HEK293 (cell line): ENCODE measurements around the gene WLS.

ENCODE experiments used
- AEBP2 ChIP-seq: fragments of 450-650 bp; formaldehyde crosslinking; IDR thresholded peaks from 2 replicates; pipeline ENCODE4 v1.5.1; 2016; ENCODE audit warnings: missing biosample characterization, missing genetic modification characterization, borderline replicate concordance
- BCL11A ChIP-seq: fragments of 450-650 bp; formaldehyde crosslinking; IDR thresholded peaks from 2 replicates; pipeline ENCODE4 v1.5.1; 2016; ENCODE audit warnings: low read depth, missing biosample characterization, missing genetic modification characterization
- GLIS1 ChIP-seq: fragments of 450-650 bp; formaldehyde crosslinking; IDR thresholded peaks from 2 replicates; pipeline ENCODE4 v1.5.1; 2016; ENCODE audit warnings: missing biosample characterization, missing genetic modification characterization
- KLF7 ChIP-seq: fragments of 450-650 bp; formaldehyde crosslinking; IDR thresholded peaks from 2 replicates; pipeline ENCODE4 v1.5.1; 2016; ENCODE audit warnings: missing biosample characterization, missing genetic modification characterization, borderline replicate concordance
- PRDM2 ChIP-seq: fragments of 450-650 bp; formaldehyde crosslinking; IDR thresholded peaks from 2 replicates; pipeline ENCODE4 v1.5.1; 2016; ENCODE audit warnings: missing biosample characterization, missing genetic modification characterization, borderline replicate concordance
- YY2 ChIP-seq: fragments of 450-650 bp; formaldehyde crosslinking; IDR thresholded peaks from 2 replicates; pipeline ENCODE4 v1.5.1; 2016; ENCODE audit warnings: missing biosample characterization, missing genetic modification characterization
- ZBTB26 ChIP-seq: fragments of 450-650 bp; formaldehyde crosslinking; optimal IDR thresholded peaks from 2 replicates; pipeline ENCODE3; 2016; ENCODE audit warnings: missing biosample characterization, mild to moderate bottlenecking, missing genetic modification characterization
- ZBTB8A ChIP-seq: fragments of 450-650 bp; formaldehyde crosslinking; IDR thresholded peaks from 2 replicates; pipeline ENCODE4 v1.5.1; 2016; ENCODE audit warnings: missing biosample characterization, missing genetic modification characterization
- ZEB2 ChIP-seq: fragments of 450-650 bp; formaldehyde crosslinking; IDR thresholded peaks from 2 replicates; pipeline ENCODE4 v1.5.1; 2016; ENCODE audit warnings: missing biosample characterization, missing genetic modification characterization
- ZNF140 ChIP-seq: fragments of 450-650 bp; formaldehyde crosslinking; IDR thresholded peaks from 2 replicates; pipeline ENCODE4 v1.5.1; 2016; ENCODE audit warnings: missing biosample characterization, missing genetic modification characterization
- ZNF146 ChIP-seq: fragments of 450-650 bp; formaldehyde crosslinking; IDR thresholded peaks from 2 replicates; pipeline ENCODE4 v1.5.1; 2016; ENCODE audit warnings: missing biosample characterization, missing genetic modification characterization
- ZNF16 ChIP-seq: fragments of 450-650 bp; formaldehyde crosslinking; IDR thresholded peaks from 2 replicates; pipeline ENCODE4 v1.5.1; 2016; ENCODE audit warnings: low read depth, missing biosample characterization, missing genetic modification characterization
- ZNF18 ChIP-seq: fragments of 450-650 bp; formaldehyde crosslinking; IDR thresholded peaks from 2 replicates; pipeline ENCODE4 v1.5.1; 2016; ENCODE audit warnings: missing biosample characterization, missing genetic modification characterization
- ZNF184 ChIP-seq: fragments of 450-650 bp; IDR thresholded peaks from 2 replicates; pipeline ENCODE4 v1.5.1; 2018; ENCODE audit warnings: missing biosample characterization, mild to moderate bottlenecking, missing genetic modification characterization
- ZNF350 ChIP-seq: fragments of 450-650 bp; formaldehyde crosslinking; IDR thresholded peaks from 2 replicates; pipeline ENCODE4 v1.5.0; 2017; ENCODE audit warnings: missing biosample characterization, mild to moderate bottlenecking, missing genetic modification characterization
- ZNF416 ChIP-seq: fragments of 450-650 bp; formaldehyde crosslinking; IDR thresholded peaks from 2 replicates; pipeline ENCODE4 v1.5.1; 2016; ENCODE audit warnings: missing biosample characterization, missing genetic modification characterization
- ZNF514 ChIP-seq: fragments of 450-650 bp; formaldehyde crosslinking; IDR thresholded peaks from 2 replicates; pipeline ENCODE4 v1.5.1; 2016; ENCODE audit warnings: missing biosample characterization, missing genetic modification characterization
- ZNF548 ChIP-seq: fragments of 450-650 bp; formaldehyde crosslinking; IDR thresholded peaks from 2 replicates; pipeline ENCODE4 v1.5.1; 2016; ENCODE audit warnings: missing biosample characterization, missing genetic modification characterization
- ZNF555 ChIP-seq: fragments of 450-650 bp; formaldehyde crosslinking; conservative IDR thresholded peaks from 2 replicates; pipeline ENCODE4 v1.5.1; 2017; ENCODE audit warnings: missing biosample characterization, mild to moderate bottlenecking, missing genetic modification characterization, inconsistent platforms
- ZNF596 ChIP-seq: fragments of 450-650 bp; IDR thresholded peaks from 2 replicates; pipeline ENCODE4 v1.5.0; 2018; ENCODE audit warnings: missing biosample characterization, mild to moderate bottlenecking, missing genetic modification characterization, moderate library complexity
- ZNF626 ChIP-seq: fragments of 450-650 bp; sonication (Bioruptor Pico); formaldehyde crosslinking; IDR thresholded peaks from 2 replicates; pipeline ENCODE4 v1.5.1; 2018; ENCODE audit warnings: missing biosample characterization, missing genetic modification characterization, inconsistent platforms
- ZNF654 ChIP-seq: fragments of 450-650 bp; formaldehyde crosslinking; IDR thresholded peaks from 2 replicates; pipeline ENCODE4 v1.5.1; 2016; ENCODE audit warnings: low read depth, missing biosample characterization, missing genetic modification characterization
- ZNF660 ChIP-seq: fragments of 450-650 bp; IDR thresholded peaks from 2 replicates; pipeline ENCODE4 v1.5.1; 2018; ENCODE audit warnings: missing biosample characterization, mild to moderate bottlenecking, missing genetic modification characterization
- ZNF664 ChIP-seq: fragments of 450-650 bp; formaldehyde crosslinking; IDR thresholded peaks from 2 replicates; pipeline ENCODE4 v1.5.1; 2016; ENCODE audit warnings: missing biosample characterization, missing genetic modification characterization
- ZNF701 ChIP-seq: fragments of 450-650 bp; formaldehyde crosslinking; IDR thresholded peaks from 2 replicates; pipeline ENCODE4 v1.5.1; 2016; ENCODE audit warnings: missing biosample characterization, missing genetic modification characterization
- ZNF785 ChIP-seq: fragments of 450-650 bp; formaldehyde crosslinking; IDR thresholded peaks from 2 replicates; pipeline ENCODE4 v1.5.1; 2016; ENCODE audit warnings: missing biosample characterization, missing genetic modification characterization
- ZNF837 ChIP-seq: fragments of 450-650 bp; formaldehyde crosslinking; IDR thresholded peaks from 2 replicates; pipeline ENCODE4 v1.5.1; 2016; ENCODE audit warnings: missing biosample characterization, missing genetic modification characterization

WLS gene

GRCh38 chr1:68173936-68174737, 58.2 kb downstream of the WLS start (continued):
- TF ChIP-seq ZNF548 (no peak), ZNF416 (tag by site-specific recombination) (no peak), ZNF18 (no peak), AEBP2 (no peak), ZNF626 (tag by site-specific recombination) (no peak), GLIS1 (tag by site-specific recombination) (peak; percentile 84), BCL11A (0 out of 2 replicates have a peak, but pooled peaks have one; percentile 41), ZNF514 (tag by site-specific recombination) (no peak), ZNF701 (tag by site-specific recombination) (no peak), ZNF184 (tag by site-specific recombination) (0 out of 2 replicates have a peak, but pooled peaks have one; percentile 12), ZNF140 (tag by site-specific recombination) (no peak), ZNF660 (tag by site-specific recombination) (peak; percentile 82; the same call in 1 of the 2 replicates), ZNF596 (no peak), KLF7 (tag by site-specific recombination) (no peak), PRDM2 (tag by site-specific recombination) (no peak), ZNF837 (tag by site-specific recombination) (no peak), ZNF785 (tag by site-specific recombination) (no peak), ZNF350 (no peak), ZBTB26 (no peak), ZNF146 (tag by site-specific recombination) (no peak), ZNF16 (tag by site-specific recombination) (no peak), ZNF654 (tag by site-specific recombination) (no peak), YY2 (tag by site-specific recombination) (no peak), ZNF555 (no peak), ZBTB8A (peak; percentile 45; the same call in 1 of the 2 replicates), ZNF664 (tag by site-specific recombination) (no peak), ZEB2 (no peak; the same call in 1 of the 2 replicates)
